Mononuclear cell (primary cell): ENCODE measurements around the gene STARD13. TPM values are rescaled to one million over a fixed set of nuclear protein-coding genes. Genes with fewer than 3 reads are reported as not detected.

ENCODE experiments used
- H3K27me3 ChIP-seq: 2 replicates; pipeline ENCODE4 v1.6.0; 2011; ENCODE audit warnings: low read length, control low read depth; ENCODE audit not compliant: insufficient read depth
- H3K4me1 ChIP-seq: 2 replicates; pipeline ENCODE4 v1.5.1; 2011; ENCODE audit warnings: mild to moderate bottlenecking, low read length, control low read depth; ENCODE audit not compliant: insufficient read depth
- H3K4me3 ChIP-seq: 2 replicates; pipeline ENCODE4 v1.5.1; 2011; ENCODE audit warnings: mild to moderate bottlenecking, low read length, moderate library complexity
- H3K9me3 ChIP-seq: 2 replicates; pipeline ENCODE4 v1.5.1; 2011; ENCODE audit warnings: low read depth, mild to moderate bottlenecking, control low read depth, low read length
- total RNA-seq: library from RNA; depleted of rRNA; stranded (reverse); fragments of >200 nt; gene quantifications from one replicate; pipeline ENCODE4 v1.2.3, GENCODE V29; 2012

STARD13 gene
- total RNA-seq, 1 donor: 0.84 TPM

GRCh38 chr13:33119856-33120543, 165.6 kb downstream of the STARD13 start:
- Histone ChIP-seq H3K4me3 (no peak overlapping the region), H3K4me1 (peaks cover 20% of the 10 kb centered on the region), H3K27me3 (no peaks in the 10 kb centered on the region), H3K9me3 (no peaks in the 10 kb centered on the region)

- H3K9me3 ChIP-seq: no peaks in the 10 kb centered on the region
- peaks cover 20% of the 10 kb centered on the region for H3K4me1 ChIP-seq
- no peaks in the 10 kb centered on the region for H3K27me3 ChIP-seq
- H3K4me3 ChIP-seq: no peak overlapping the region
Observed at GRCh38 chr13:33119022-33119781, 166.4 kb downstream of the STARD13 start.

GRCh38 chr13:33116321-33117010, 169.1 kb downstream of the STARD13 start:
- Histone ChIP-seq H3K4me3 (no peak overlapping the region), H3K27me3 (no peaks in the 10 kb centered on the region), H3K4me1 (peaks cover 4% of the 10 kb centered on the region), H3K9me3 (no peaks in the 10 kb centered on the region)

GRCh38 chr13:33115274-33115673, 170.3 kb downstream of the STARD13 start:
- H3K27me3 ChIP-seq: no peaks in the 10 kb centered on the region
- H3K4me3 ChIP-seq: no peak overlapping the region
- H3K9me3 ChIP-seq: no peaks in the 10 kb centered on the region
- peaks cover 15% of the 10 kb centered on the region for H3K4me1 ChIP-seq

- Histone ChIP-seq H3K4me3 (no peak overlapping the region), H3K9me3 (no peaks in the 10 kb centered on the region), H3K4me1 (peaks cover 17% of the 10 kb centered on the region), H3K27me3 (no peaks in the 10 kb centered on the region)
Observed at GRCh38 chr13:33114146-33114545, 171.4 kb downstream of the STARD13 start.

DNA sequence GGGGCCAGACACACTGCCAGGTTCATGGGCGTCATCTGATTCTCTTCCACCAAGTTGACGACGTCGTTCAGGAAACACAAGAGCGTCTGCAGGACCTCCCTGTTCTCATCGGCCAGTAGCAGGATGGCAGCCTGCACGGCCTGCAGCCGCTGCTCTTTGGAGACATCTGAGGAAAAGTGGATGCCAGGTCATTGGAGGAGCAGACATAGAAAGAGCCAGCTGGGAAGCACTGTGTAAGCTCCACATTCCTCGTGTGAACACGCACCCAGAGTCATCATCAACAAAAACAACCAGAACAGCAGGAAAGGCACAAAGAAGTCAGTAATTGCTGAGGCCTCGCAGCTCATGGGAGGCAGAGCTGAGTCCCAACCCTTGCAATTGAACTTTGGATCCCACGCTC, 172.8 kb downstream of the STARD13 start:
- H3K4me1 ChIP-seq: peaks cover 17% of the 10 kb centered on the region

DNA sequence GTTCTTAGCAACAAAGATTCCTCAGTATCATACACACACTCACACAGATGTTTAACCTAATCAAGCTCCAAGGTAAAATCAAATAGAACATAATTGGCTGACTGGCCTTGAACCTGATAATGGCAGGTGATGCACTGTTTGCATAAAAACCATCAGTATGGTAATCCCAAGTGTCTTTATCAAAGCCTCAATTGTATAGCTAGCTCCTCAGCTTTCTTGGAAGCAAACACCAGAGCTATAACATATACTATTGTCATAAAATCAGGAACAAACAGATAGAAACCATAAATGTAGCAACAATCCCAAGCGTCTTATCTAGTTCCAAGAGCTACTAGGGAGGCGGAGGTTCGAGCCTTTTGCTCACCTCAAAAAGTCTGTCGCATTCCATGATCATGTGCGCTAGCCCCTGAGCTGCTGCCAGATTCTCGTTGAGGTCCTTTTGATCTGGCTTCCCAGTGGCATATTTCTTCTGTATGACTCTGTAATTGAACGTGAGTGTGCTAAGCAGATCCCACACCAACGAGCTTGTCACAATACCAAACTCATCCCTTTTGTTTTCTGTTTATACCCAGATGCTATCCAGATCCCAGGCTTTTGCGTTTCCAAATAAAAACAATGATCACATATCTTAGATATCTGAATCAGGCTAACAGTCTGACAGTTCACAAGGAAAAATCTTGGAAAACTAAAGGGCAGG, 174.0 kb downstream of the STARD13 start:
- Histone ChIP-seq H3K4me3 (no peak overlapping the region), H3K27me3 (no peaks in the 10 kb centered on the region), H3K4me1 (peaks cover 17% of the 10 kb centered on the region), H3K9me3 (no peaks in the 10 kb centered on the region)

More for the DNA sequence above, 172.8 kb downstream of the STARD13 start:
- no peaks in the 10 kb centered on the region for H3K27me3 ChIP-seq
- no peak overlapping the region for H3K4me3 ChIP-seq
- no peaks in the 10 kb centered on the region for H3K9me3 ChIP-seq

DNA sequence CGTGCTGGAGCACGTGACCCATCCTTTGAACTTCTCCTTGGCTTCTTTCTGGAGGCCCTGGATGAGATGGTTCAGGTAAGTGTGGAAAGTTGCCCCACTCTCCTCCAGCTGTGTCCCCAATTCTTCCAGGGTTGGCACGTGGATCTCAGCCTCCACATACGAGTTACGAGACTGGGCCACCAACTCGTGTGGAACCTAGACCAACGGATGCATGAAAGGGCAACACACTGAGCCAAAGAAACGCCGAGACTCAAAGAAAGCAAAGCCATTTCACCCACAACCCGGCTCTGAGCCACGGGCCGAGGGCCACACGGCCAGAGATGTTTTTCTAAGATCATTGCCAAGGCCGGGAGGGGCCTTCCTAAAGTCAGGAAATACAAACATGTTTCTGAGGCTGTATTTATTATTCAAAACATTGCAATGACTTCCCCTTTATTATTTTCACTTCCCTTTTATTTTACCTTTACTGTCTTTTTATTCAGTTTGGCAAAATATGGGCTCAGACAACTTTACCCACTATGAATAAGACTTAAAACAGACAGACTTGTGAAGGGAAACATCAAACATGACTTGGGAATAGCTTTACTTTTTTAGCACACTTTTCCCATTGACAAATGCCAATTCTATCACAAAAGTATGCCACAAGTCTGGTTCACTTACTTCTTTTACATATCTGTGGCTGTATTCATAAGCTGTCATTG, 174.7 kb downstream of the STARD13 start:
- H3K4me1 ChIP-seq: peaks cover 18% of the 10 kb centered on the region
- no peaks in the 10 kb centered on the region for H3K27me3 ChIP-seq
- H3K4me3 ChIP-seq: no peak overlapping the region
- H3K9me3 ChIP-seq: no peaks in the 10 kb centered on the region

DNA sequence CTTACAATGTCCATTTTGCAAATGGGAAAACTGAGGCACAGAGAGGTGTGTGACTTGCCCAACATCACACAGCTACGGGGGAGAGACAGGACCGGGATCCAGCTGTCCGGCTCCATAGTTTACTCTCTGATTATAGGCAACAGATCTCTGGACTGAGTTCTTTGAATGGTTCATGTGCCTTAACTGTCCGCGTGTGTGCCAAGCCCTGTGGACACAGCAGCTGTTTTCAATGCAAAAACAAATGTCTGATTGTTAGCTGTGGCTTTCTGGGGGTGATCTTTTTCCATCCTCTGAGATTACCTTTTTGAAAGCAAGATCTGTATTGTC, 175.2 kb downstream of the STARD13 start:
- H3K4me3 ChIP-seq: no peak overlapping the region
- H3K27me3 ChIP-seq: no peaks in the 10 kb centered on the region
- no peaks in the 10 kb centered on the region for H3K9me3 ChIP-seq
- peaks cover 24% of the 10 kb centered on the region for H3K4me1 ChIP-seq

- H3K27me3 ChIP-seq: no peaks in the 10 kb centered on the region
- H3K4me3 ChIP-seq: no peak overlapping the region
- peaks cover 24% of the 10 kb centered on the region for H3K4me1 ChIP-seq
- H3K9me3 ChIP-seq: no peaks in the 10 kb centered on the region
Observed at GRCh38 chr13:33109801-33110200, 175.8 kb downstream of the STARD13 start.

DNA sequence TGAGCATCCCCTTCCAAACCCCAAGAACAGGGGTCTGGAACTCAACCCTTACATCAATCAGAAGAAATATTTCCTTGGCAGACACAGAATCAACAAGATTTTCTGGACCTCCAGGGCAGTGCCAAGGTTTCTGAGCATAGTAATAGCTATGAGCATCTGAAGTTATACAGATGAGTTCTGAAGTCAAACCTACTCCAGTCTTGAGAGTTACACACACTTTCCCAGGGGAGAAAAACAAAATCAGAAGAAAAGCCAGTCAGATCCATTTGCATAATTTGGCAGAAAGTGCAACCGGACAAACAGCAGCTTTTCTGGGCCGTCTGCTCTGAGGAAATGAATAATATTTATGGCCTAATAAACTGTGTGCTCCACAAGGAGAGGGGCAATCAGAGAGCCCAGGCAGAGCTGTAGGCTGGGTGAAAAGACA, 176.3 kb downstream of the STARD13 start:
- Histone ChIP-seq H3K4me3 (no peak overlapping the region), H3K9me3 (no peaks in the 10 kb centered on the region), H3K4me1 (peaks cover 24% of the 10 kb centered on the region), H3K27me3 (no peaks in the 10 kb centered on the region)

GRCh38 chr13:33108620-33109019, 176.9 kb downstream of the STARD13 start:
- no peaks in the 10 kb centered on the region for H3K27me3 ChIP-seq
- H3K4me1 ChIP-seq: peaks cover 24% of the 10 kb centered on the region
- H3K9me3 ChIP-seq: no peaks in the 10 kb centered on the region
- no peak overlapping the region for H3K4me3 ChIP-seq

DNA sequence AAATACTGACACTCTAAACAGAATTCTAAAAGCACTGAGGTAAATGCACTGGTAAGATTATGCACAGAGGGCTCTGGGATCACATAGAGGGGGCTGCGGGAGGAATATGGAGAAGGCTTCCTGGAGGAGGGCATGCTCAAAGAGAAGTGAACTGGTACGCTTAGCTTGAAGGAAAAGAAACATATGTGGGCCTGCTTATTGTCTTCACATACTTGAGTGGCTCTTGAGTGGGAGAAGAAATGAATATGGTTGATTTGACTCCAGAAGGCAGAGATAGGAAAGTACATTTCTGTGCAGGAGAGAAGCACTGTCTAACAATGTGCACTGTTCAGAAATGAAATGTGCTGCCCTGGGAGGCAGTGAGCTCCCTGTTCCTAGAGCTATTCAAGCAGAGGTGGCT, 178.2 kb downstream of the STARD13 start:
- Histone ChIP-seq H3K4me1 (peaks cover 24% of the 10 kb centered on the region), H3K9me3 (no peaks in the 10 kb centered on the region)

DNA sequence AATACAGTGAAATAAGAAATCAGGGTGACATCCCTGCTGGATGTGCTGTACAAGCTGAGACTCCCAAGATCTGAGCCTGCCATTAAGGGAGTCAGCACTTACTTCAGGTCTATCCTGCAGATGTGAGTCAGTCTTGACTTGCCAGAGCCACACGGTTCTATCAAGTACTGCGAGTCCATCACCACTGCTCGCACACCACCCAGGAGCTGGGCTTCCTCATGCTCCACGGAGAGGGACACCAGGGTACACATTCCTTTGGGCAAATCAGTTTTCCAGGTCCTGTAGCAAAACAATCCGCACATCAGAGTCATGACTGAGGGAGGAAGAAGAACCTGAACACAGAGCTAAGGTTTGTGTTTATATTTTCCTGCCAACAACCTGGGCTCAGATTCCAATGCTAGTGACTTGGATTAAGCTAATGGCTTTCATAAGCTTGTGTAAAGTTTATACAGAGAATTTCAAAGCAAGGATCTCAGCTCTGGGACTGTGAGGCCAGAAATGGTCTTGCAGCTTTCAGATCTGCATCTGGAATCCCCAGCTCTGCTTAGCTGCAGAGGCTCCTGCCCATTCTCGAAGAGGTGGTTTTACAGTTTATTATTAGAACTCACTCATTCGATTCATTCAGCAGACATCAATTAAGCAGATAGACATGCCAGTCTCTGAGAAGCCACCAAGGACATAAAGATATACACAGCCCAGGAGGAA, 178.7 kb downstream of the STARD13 start:
- peaks cover 3% of the 10 kb centered on the region for H3K27me3 ChIP-seq
- H3K9me3 ChIP-seq: no peaks in the 10 kb centered on the region
- H3K4me3 ChIP-seq: no peak overlapping the region
- peaks cover 24% of the 10 kb centered on the region for H3K4me1 ChIP-seq

More for the DNA sequence above, 178.2 kb downstream of the STARD13 start:
- no peak overlapping the region for H3K4me3 ChIP-seq
- peaks cover 3% of the 10 kb centered on the region for H3K27me3 ChIP-seq
